Caki2 (cell line): ENCODE measurements around the gene MAN1A1. TPM values are rescaled to one million over a fixed set of nuclear protein-coding genes. Genes with fewer than 3 reads are reported as not detected.

ENCODE experiments used
- DNase-seq: peaks from one replicate; pipeline ENCODE4 v3.0.0-alpha.2; 2015; ENCODE audit warnings: low read depth
- in situ Hi-C: cut with HindIII; loops from 2 replicates; pipeline ENCODE4 v1.10.0; 2016; ENCODE audit warnings: low sequenced_read_pairs, low pct_unique_long_range_greater_than_20kb, mixed read lengths
- total RNA-seq: library from RNA; depleted of rRNA; stranded (reverse); fragments of >200 nt; shearing (Covaris generic); gene quantifications from 2 replicates; pipeline ENCODE4 v1.2.3, GENCODE V29; 2014; ENCODE audit warnings: low replicate concordance

Gene MAN1A1
- total RNA-seq, 1 experiment from 2014 or later, result 1.2 TPM

GRCh38 chr6:119290306-119290705 lies 59.3 kb downstream of the MAN1A1 start:
- in situ Hi-C loops, result no loop called here
- DNase-seq, result no peak

- no peak for DNase-seq
- in situ Hi-C loops, result no loop called here
Observed at GRCh38 chr6:119289651-119290050, 59.9 kb downstream of the MAN1A1 start.

DNA sequence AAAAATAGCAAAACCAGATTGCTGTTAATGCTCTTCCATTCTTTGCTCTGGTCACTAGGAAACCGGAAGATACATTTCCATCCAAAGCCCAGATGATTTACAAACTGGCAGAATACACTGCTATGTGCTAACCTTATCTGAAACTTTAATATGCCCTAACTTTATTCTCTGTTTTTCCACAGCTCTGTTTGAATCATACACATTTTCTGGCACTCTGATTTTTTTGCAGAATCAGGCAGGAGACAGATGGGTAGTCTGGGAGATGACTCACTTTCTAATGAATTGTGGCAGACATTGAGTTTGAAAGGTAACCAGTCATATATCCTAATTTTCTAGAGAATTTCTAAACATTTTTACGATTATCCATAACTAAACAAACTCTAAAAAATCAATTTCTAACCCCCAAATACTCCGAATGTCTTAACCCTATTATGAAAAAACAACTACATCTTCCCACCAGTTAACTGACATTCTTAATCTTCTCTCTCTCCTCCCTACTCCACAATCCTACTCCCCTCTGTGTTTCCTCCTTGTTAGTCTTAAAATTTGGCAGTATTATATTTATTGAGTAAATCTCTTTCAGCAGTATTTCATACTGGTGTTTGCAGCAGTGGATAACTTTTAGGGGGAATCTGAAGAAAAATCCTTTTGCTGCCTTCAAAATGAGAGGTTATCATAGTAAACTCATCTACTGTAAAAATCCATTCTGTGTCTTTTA lies 63.5 kb downstream of the MAN1A1 start:
- DNase-seq, result no peak
- in situ Hi-C loops, result no loop called here

DNA sequence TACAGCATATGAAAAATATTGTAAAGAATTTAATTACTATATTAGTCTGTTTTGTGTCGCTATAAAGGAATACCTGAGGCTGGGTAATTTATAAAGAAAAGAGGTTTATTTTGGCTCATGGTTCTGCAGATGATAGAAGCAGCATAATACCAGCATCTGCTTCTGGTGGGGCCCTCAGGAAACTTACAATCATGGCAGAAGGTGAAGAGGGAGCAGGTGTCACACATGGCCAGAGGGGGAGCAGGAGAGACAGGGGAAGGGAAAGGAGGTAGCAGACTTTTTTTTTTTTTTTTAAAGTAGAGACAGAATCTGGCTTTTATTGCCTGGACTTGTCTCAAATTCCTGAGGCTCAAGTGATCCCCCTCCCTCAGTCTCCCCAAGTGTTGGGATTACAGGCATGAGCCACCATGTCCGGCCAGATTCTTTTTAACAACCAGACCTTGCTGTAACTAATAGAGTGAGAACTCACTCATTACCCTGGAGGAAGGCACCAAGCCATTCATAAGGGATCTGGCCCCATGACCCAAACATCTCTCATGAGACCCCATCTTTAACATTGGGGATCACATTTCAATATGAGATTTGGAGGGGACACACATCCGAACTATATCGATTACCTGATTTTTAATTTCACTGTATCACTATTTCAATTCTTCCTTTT lies 64.6 kb downstream of the MAN1A1 start:
- peak; percentile 5 for DNase-seq
- in situ Hi-C loops, result no loop called here

- in situ Hi-C loops, result no loop called here
- DNase-seq, result no peak
Observed at GRCh38 chr6:119283979-119284545, 65.5 kb downstream of the MAN1A1 start.

DNA sequence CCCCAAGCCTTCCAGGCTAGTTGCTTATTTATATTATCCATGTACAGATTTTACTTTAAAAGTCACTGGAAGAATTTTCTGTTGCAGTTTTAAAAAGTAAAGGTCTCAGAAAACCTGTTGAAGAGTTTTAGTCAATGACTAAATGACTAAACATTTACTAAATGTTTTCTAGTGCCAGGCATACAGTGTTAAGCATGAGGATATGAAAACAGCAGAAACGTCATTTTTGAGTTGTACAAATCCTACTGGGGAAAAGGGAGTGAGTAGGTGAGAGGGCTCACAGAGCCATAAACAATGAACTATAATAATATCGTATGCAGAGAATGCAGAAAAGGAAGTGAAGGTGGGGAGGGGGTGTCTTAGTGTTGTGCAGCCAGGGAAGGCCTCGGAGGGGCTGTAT lies 66.3 kb downstream of the MAN1A1 start:
- no peak for DNase-seq
- in situ Hi-C loops, result no loop called here

DNA sequence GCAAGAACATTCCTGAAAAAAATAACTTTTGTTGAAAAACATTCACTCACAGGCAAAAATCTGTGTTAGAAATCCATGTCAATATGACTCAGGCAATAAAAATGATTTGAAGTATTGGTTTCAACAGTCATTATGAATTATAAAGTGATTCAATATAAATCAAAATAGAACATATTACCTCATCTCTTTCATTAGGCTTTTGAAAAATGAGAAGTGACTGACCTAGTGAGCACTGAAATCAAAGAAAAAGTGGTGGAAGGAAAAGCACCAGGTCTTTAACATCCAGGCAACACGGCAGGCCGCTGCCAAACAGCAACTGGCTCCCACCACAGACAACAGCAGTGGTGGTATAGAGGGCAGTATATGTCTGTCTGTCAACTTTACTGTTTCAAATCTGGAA lies 68.9 kb downstream of the MAN1A1 start:
- DNase-seq, result no peak
- in situ Hi-C loops, result no loop called here

- no peak for DNase-seq
- in situ Hi-C loops, result no loop called here
Observed at GRCh38 chr6:119280080-119280479, 69.5 kb downstream of the MAN1A1 start.

DNA sequence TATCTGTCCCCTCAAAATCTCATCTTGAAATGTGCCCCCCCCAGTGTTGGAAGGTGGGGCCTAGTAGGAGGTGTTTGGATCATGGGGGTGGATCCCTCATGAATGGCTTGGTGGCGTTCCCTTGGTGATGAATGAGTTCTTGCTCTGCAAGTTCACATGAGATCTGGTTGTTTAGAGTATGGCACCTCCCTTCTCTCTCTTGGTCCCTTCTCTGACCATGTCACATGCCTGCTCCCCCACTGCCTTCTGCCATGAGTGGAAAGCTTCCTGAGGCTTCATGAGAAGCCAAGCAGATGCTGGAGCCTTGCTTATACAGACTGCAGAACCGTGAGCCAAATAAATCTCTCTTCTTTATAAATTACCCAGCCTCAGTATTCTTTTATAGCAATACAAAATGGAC lies 70.9 kb downstream of the MAN1A1 start:
- DNase-seq, result no peak
- in situ Hi-C loops, result no loop called here

GRCh38 chr6:119277052-119277451 lies 72.5 kb downstream of the MAN1A1 start:
- no peak for DNase-seq
- in situ Hi-C loops, result no loop called here

DNA sequence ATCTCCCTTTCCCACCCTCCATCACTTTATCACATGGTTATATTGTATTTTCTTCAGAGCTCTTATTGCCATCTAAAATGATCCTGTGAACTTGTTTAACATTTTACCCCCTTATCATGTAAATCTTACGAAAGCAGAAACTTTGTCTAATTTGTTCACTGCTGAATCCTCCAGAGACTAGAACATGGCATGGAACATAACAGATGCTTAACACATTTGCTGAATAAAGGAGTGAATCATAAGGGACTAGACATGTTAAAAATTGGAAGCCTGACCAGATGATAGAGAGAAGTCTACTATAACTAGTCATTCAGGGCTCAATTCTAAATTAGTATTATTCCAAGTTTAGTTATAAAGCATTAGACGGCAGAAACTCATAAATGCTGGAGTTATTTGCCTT lies 73.3 kb downstream of the MAN1A1 start:
- in situ Hi-C loops, result no loop called here
- no peak for DNase-seq

DNA sequence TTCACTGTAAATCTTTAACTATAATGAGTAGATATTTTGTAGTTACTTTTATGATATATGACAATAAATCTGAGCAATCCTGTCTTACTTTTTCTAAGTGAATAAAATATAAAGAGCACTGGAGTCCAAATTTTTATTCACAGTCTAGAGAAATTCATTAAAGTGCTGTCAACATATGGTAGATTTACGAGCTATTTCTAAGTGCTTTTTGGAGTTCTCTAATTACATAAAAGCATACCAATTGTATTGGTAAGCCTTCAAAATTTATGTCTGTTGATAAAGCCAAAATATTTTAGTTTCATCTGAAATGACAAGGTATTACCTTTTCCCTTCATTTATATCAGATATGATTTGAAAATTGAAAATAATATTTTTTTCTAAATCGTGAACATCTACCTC lies 75.4 kb downstream of the MAN1A1 start:
- DNase-seq, result no peak
- in situ Hi-C loops, result no loop called here

DNA sequence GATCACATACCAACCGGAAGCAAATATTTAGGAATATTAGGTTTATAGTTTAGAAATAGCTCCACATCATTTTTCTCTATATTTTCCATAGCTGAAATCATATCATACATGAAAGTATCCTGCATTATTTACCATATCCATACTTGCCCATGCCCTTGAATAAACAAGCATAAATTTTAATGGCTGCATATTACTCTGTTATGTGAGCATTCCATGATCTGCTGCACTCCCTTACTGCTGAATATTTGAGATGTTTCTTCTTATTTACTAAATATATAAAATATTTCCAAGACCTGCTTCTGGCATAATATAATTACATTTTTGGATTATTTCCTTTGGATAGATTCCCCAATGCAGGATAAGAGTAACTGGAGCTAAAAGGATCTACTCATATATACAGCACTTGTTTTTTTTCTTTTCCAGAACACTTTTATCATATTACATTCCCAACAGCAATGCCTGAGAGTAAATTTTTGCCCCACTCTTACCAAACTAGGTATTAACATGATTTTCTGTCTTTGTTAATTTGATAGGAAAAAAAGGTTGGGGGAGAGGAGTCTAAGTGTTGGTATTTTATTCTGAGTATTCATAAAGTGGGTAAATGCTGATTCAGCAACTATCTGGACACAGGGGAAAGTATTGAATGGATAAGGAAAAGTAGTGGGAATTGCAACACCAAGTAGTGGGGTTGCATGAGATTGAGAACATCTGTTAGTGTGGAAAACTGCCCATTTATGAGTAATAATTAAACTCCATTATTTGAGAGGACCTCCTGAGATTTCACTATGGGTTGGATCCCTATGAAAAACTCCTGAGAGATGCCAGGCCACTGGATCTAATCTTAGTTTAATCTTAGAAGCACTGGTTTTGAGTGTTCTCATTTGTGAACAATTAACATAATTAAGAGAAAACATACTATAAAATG lies 76.0 kb downstream of the MAN1A1 start:
- DNase-seq, result no peak
- in situ Hi-C loops, result no loop called here

DNA sequence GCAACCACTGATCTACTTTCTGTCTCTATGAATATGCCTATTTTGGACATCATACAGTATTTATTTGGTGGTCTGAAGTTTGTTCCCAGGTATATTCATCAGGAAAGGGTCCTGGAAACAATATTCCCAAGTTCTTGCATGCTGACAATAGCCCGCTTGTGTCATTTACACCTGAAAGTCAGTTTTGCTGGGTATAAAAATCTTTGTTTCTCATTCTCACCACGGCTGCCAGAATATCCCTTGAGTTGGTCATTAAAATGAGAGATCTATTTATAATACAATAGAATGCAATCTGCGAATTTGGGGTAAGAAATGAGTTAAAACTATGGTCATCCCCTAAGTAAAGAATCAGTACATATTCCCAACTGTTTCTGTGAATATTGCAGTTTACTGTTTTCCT lies 79.0 kb downstream of the MAN1A1 start:
- in situ Hi-C loops, result no loop called here
- DNase-seq, result no peak

DNA sequence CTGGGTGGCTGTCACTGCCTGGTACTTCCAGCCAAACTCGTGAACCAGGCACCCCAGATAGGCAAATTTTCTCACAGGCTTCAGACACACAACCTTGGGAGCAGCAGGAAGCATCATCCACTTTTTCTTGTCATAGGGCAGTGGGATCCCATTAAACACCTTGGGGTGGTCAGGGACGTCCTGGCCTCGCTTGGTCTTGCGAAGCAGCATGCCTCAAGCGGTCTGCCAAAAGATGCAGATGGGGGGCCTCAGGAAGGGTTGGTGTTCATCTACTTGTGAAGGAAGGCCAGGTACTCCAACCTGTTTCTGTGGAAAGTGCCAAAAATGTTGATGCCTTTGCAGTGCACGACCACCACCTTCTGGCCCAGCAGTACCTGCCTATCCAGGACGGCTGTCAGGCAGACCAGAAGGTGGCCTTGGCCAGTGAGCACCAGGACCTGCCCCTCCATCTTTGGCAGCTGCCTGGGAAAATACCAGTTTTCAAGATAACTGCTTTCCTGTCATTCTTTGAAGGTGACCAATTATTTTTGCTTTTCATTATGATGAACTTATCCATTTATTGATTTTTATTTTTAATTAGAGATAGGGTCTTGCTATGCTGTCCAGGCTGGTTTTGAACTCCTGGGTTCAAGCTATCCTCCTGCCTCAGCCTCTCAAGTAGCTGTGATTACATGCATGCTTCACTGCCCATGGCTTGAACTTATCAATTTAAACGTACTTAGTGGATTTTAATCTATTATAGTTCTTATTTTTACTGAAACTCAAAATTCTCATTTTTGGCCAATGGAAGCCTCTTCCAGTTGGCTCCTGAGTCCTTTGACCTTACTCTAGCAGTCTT lies 80.1 kb downstream of the MAN1A1 start:
- in situ Hi-C loops, result no loop called here

GRCh38 chr6:119267126-119267905 lies 82.2 kb downstream of the MAN1A1 start:
- DNase-seq, result no peak
- in situ Hi-C loops, result no loop called here

More for the DNA sequence above, 80.1 kb downstream of the MAN1A1 start:
- DNase-seq, result no peak

GRCh38 chr6:119264854-119265397 lies 84.6 kb downstream of the MAN1A1 start:
- in situ Hi-C loops, result no loop called here
- DNase-seq, result no peak
